H1 (cell line): ENCODE results near the gene MREG.

ENCODE experiments used
- CHD7 ChIP-seq: fragments of 300-600 bp; sonication (generic); IDR thresholded peaks from 2 replicates; pipeline ENCODE4 v1.7.1; 2012; ENCODE audit warnings: low read length, moderate library complexity, mild to moderate bottlenecking, inconsistent platforms; ENCODE audit not compliant: insufficient replicate concordance
- CTCF ChIP-seq, 3 experiments: IDR thresholded peaks; 1 replicate in 2 of 3; 2 replicates in 1 of 3; pipeline versions ENCODE4 v1.5.1 to v1.6.1; 2011; ENCODE audit warnings: low read length in 3 of 3, mild to moderate bottlenecking in 3 of 3, inconsistent platforms in 2 of 3, low read depth in 1 of 3, moderate library complexity in 1 of 3; ENCODE audit not compliant: insufficient read depth in 1 of 3; ENCODE audit errors: control extremely low read depth in 1 of 3
- EGR1 ChIP-seq: IDR thresholded peaks from 2 replicates; pipeline ENCODE4 v1.6.1; 2011; ENCODE audit warnings: low read depth, low read length, borderline replicate concordance
- EP300 ChIP-seq, 2 experiments: IDR thresholded peaks; 1 replicate in 1 of 2; 2 replicates in 1 of 2; pipeline ENCODE4 v1.6.1; 2011 to 2012; ENCODE audit warnings: low read depth in 2 of 2, low read length in 2 of 2, mild to moderate bottlenecking in 2 of 2, borderline replicate concordance in 1 of 2, inconsistent platforms in 1 of 2, moderate library complexity in 1 of 2
- GTF2F1 ChIP-seq: IDR thresholded peaks from 2 replicates; pipeline ENCODE4 v1.6.1; 2012; ENCODE audit warnings: low read depth, low read length, improper control_type of control experiment, borderline replicate concordance
- MAX ChIP-seq: IDR thresholded peaks from 2 replicates; pipeline ENCODE4 v1.6.1; 2012; ENCODE audit warnings: inconsistent platforms
- POLR2A ChIP-seq, 2 experiments: IDR thresholded peaks; 1 replicate in 1 of 2; 2 replicates in 1 of 2; pipeline ENCODE4 v1.6.1; 2011; ENCODE audit warnings: low read depth in 2 of 2, low read length in 2 of 2, mild to moderate bottlenecking in 2 of 2; ENCODE audit errors: control extremely low read depth in 1 of 2
- YY1 ChIP-seq: IDR thresholded peaks from 2 replicates; pipeline ENCODE4 v1.6.1; 2011; ENCODE audit warnings: low read depth, mild to moderate bottlenecking, low read length

- TF ChIP-seq CTCF (IDR thresholded peaks at IDR 0.05; ENCODE audit: control extremely low read depth in 1 of 3, insufficient read depth in 1 of 3, low read depth in 1 of 3, low read length in 3 of 3) (no peak), YY1 (no peak), POLR2A (IDR thresholded peaks at IDR 0.05; ENCODE audit: control extremely low read depth in 1 of 2, low read depth in 2 of 2, low read length in 2 of 2) (no peak), EGR1 (no peak), MAX (no peak), GTF2F1 (no peak), EP300 (IDR thresholded peaks at IDR 0.05; ENCODE audit: borderline replicate concordance in 1 of 2, low read depth in 2 of 2, low read length in 2 of 2) (no peak), CHD7 (no peak)
Measured at GRCh38 chr2:216012830-216013079, 596 bp downstream of the MREG start.
